A673 (cell line): ENCODE measurements around the gene TPM1. TPM values are rescaled to one million over a fixed set of nuclear protein-coding genes. Genes with fewer than 3 reads are reported as not detected.

ENCODE experiments used
- BruUV-seq: library from RNA; stranded (reverse); fragments of 400-500 nt; replicated peaks from 2 replicates; lab custom pipeline; 2021; lab: Mats Ljungman, UMichigan
- CTCF ChIA-PET: fragments of 300-600 bp; sonication (Branson Sonifier 250); formaldehyde crosslinking; loops from one replicate; lab custom pipeline; 2022; ENCODE audit warnings: antibody characterized with exemption; lab: Charles Lee
- POLR2A ChIA-PET: fragments of 300-600 bp; sonication (Branson Sonifier 250); formaldehyde crosslinking; loops from one replicate; lab custom pipeline; 2022; ENCODE audit warnings: antibody characterized with exemption; ENCODE audit not compliant: low non-redundant PET; lab: Charles Lee
- DNase-seq: peaks from one replicate; pipeline ENCODE4 v3.0.0-alpha.2; 2015; ENCODE audit warnings: low spot score
- H3K27ac ChIP-seq: fragments of 200-600 bp; sonication (generic); 2 replicates; pipeline ENCODE4 v1.5.1; 2016; ENCODE audit warnings: mixed run types, low read depth, mild to moderate bottlenecking, mixed read lengths, antibody characterized with exemption, low read length; ENCODE audit not compliant: poor library complexity, severe bottlenecking
- H3K27me3 ChIP-seq: fragments of 200-600 bp; sonication (generic); replicated peaks from 2 replicates; pipeline ENCODE4 v1.6.1; 2017; ENCODE audit warnings: mixed run types, low read depth, mild to moderate bottlenecking, mixed read lengths, antibody characterized with exemption, low read length; ENCODE audit not compliant: insufficient read depth, poor library complexity
- H3K36me3 ChIP-seq: fragments of 200-600 bp; sonication (generic); 2 replicates; pipeline ENCODE4 v1.6.1; 2016; ENCODE audit warnings: mixed run types, mild to moderate bottlenecking, mixed read lengths, antibody characterized with exemption, low read length; ENCODE audit not compliant: insufficient read depth, poor library complexity, severe bottlenecking
- H3K4me1 ChIP-seq: fragments of 200-600 bp; sonication (generic); 2 replicates; pipeline ENCODE4 v1.6.1; 2017; ENCODE audit warnings: mixed run types, mild to moderate bottlenecking, mixed read lengths, antibody characterized with exemption, low read length; ENCODE audit not compliant: insufficient read depth, poor library complexity, severe bottlenecking
- H3K4me3 ChIP-seq: fragments of 200-600 bp; sonication (generic); 2 replicates; pipeline ENCODE4 v1.5.1; 2016; ENCODE audit warnings: low read depth, mixed run types, mild to moderate bottlenecking, mixed read lengths, low read length; ENCODE audit not compliant: poor library complexity, severe bottlenecking
- H3K9me3 ChIP-seq: fragments of 200-600 bp; sonication (generic); 2 replicates; pipeline ENCODE4 v1.6.1; 2016; ENCODE audit warnings: mixed run types, low read depth, mild to moderate bottlenecking, mixed read lengths, antibody characterized with exemption, low read length; ENCODE audit not compliant: poor library complexity, severe bottlenecking
- CTCF ChIP-seq: fragments of 300-800, 200-600 bp; sonication (generic); conservative IDR thresholded peaks from 2 replicates; pipeline ENCODE4 v1.5.1; 2017; ENCODE audit warnings: low read depth, mild to moderate bottlenecking, antibody characterized with exemption, low read length, moderate library complexity, mixed read lengths
- EZH2 ChIP-seq: fragments of 200-600 bp; sonication (generic); IDR thresholded peaks from 2 replicates; pipeline ENCODE4 v1.6.1; 2017; ENCODE audit warnings: borderline replicate concordance, low read depth, mild to moderate bottlenecking, mixed read lengths, antibody characterized with exemption, low read length; ENCODE audit not compliant: poor library complexity, severe bottlenecking
- intact Hi-C: fragments of 100-400 bp; cut with micrococcal nuclease; formaldehyde crosslinking; loops from one replicate; pipeline ENCODE4 v1.10.0; 2022; ENCODE audit not compliant: unreplicated experiment
- total RNA-seq: library from RNA; stranded (reverse); gene quantifications from 2 replicates; pipeline ENCODE4 v1.2.3, GENCODE V29; 2021

Gene TPM1
- total RNA-seq, 1 experiment from 2014 or later: 31.2 TPM

- no peaks in the 10 kb centered on the region for H3K36me3 ChIP-seq
- CTCF ChIA-PET: no interaction called here
- no peak overlapping the region for H3K27ac ChIP-seq
- no peak overlapping the region for H3K4me3 ChIP-seq
- TF ChIP-seq CTCF: no peak
- no peak for TF ChIP-seq EZH2
- no peak for DNase-seq
- no peaks in the 10 kb centered on the region for H3K27me3 ChIP-seq
- H3K9me3 ChIP-seq: no peaks in the 10 kb centered on the region
- POLR2A ChIA-PET: no interaction called here
- peaks cover 13% of the 10 kb centered on the region for H3K4me1 ChIP-seq
- intact Hi-C loops: no loop called here
- no TSS peak for BruUV-seq
Measured at GRCh38 chr15:63012444-63012843, 30.1 kb upstream of the TPM1 start.

GRCh38 chr15:63013052-63013808 lies 29.3 kb upstream of the TPM1 start:
- BruUV-seq: no TSS peak
- TF ChIP-seq CTCF (no peak), EZH2 (no peak)
- Histone ChIP-seq H3K9me3 (no peaks in the 10 kb centered on the region), H3K4me3 (no peak overlapping the region), H3K27ac (no peak overlapping the region), H3K36me3 (no peaks in the 10 kb centered on the region), H3K27me3 (no peaks in the 10 kb centered on the region), H3K4me1 (peaks cover 13% of the 10 kb centered on the region)
- peak; percentile 70 for DNase-seq
- CTCF ChIA-PET: no interaction called here
- POLR2A ChIA-PET: interaction anchor here (0.6 kb wide), 1 partner anchor 66 kb away, joined by 3 read pairs; no protein-coding TSS in a partner anchor
- intact Hi-C loops: no loop called here

GRCh38 chr15:63014578-63014977 lies 28.0 kb upstream of the TPM1 start:
- Histone ChIP-seq H3K36me3 (no peaks in the 10 kb centered on the region), H3K27ac (no peak overlapping the region), H3K4me1 (peaks cover 13% of the 10 kb centered on the region), H3K9me3 (no peaks in the 10 kb centered on the region), H3K4me3 (no peak overlapping the region), H3K27me3 (no peaks in the 10 kb centered on the region)
- no peak for DNase-seq
- BruUV-seq: no TSS peak
- POLR2A ChIA-PET: no interaction called here
- TF ChIP-seq CTCF: no peak
- TF ChIP-seq EZH2: no peak
- CTCF ChIA-PET: no interaction called here
- intact Hi-C loops: no loop called here
